SJSA1 (cell line): ENCODE results near the gene ZNF496. TPM values are rescaled to one million over a fixed set of nuclear protein-coding genes. Genes with fewer than 3 reads are reported as not detected.
"Not testable (repeated sequence)": the region's sequence is repeated elsewhere in the genome, so short reads cannot be mapped to it uniquely, and the experiment has no call there.

Experiments
- DNase-seq, 2 experiments: peaks; one replicate each; pipeline ENCODE4 v3.0.0-alpha.2; 2015 to 2020; ENCODE audit warnings: low spot score in 2 of 2, low read depth in 1 of 2
- H3K27ac ChIP-seq: fragments of 250-450 bp; sonication (Bioruptor Pico); 2 replicates; pipeline ENCODE4 v1.5.1; 2020; ENCODE audit warnings: mild to moderate bottlenecking, moderate library complexity
- H3K27me3 ChIP-seq: fragments of 250-450 bp; sonication (Bioruptor Pico); replicated peaks from 2 replicates; pipeline ENCODE4 v1.5.1; 2020; ENCODE audit warnings: mild to moderate bottlenecking, moderate library complexity
- H3K36me3 ChIP-seq: fragments of 250-450 bp; sonication (Bioruptor Pico); 2 replicates; pipeline ENCODE4 v1.5.1; 2020; ENCODE audit warnings: mild to moderate bottlenecking
- H3K4me1 ChIP-seq: fragments of 250-450 bp; sonication (Bioruptor Pico); replicated peaks from 2 replicates; pipeline ENCODE4 v1.6.1; 2021; ENCODE audit warnings: mild to moderate bottlenecking
- H3K4me3 ChIP-seq: fragments of 250-450 bp; sonication (Bioruptor Pico); 2 replicates; pipeline ENCODE4 v1.5.1; 2020; ENCODE audit warnings: mild to moderate bottlenecking
- H3K9me3 ChIP-seq: fragments of 250-450 bp; sonication (Bioruptor Pico); replicated peaks from 2 replicates; pipeline ENCODE4 v1.5.1; 2020; ENCODE audit warnings: mild to moderate bottlenecking
- total RNA-seq: library from RNA; depleted of rRNA; stranded (reverse); fragments of >200 nt; shearing (Covaris generic); gene quantifications from 2 replicates; pipeline ENCODE4 v1.2.3, GENCODE V29; 2014

The ZNF496 gene
- total RNA-seq, 1 experiment from 2014 or later: 23.8 TPM

DNA sequence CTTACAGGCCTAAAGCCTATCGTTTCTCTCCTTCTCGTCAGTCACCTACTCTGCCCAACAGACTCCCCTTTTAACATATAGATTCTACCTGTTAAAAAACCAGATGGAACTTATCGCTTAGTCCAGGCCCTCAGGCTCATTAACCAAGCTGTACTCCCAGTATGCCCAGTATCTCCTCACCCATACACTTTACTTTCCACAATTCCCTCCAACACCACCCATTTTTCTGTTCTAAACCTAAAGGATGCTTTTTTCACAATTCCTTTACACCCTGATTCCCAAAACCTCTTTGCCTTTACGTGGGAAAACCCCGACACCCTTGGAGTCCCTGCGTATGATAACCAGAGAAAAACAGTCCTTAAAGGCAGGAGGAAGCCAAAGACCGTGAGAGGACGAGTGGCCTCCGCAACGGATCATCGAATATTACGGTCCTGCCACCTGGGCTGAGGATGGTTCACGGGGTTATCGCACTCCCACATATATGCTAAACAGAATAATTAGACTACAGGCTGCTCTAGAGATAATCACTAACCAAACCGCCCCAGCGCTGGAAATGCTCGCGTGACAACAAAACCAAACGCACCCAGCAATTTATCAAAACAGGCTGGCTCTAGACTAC is 42.3 kb downstream of the ZNF496 start:
- H3K4me3 ChIP-seq, H3K36me3 ChIP-seq, H3K27me3 ChIP-seq, H3K27ac ChIP-seq, H3K4me1 ChIP-seq, H3K9me3 ChIP-seq: not testable (repeated sequence)
- peak in 1 of 2 experiments; percentile 7 for DNase-seq

GRCh38 chr1:247288341-247288740 is 43.3 kb downstream of the ZNF496 start:
- H3K36me3 ChIP-seq: no peaks in the 10 kb centered on the region
- peak in 1 of 2 experiments; percentile 20 for DNase-seq
- H3K27me3 ChIP-seq: no peaks in the 10 kb centered on the region
- no peaks in the 10 kb centered on the region for H3K4me1 ChIP-seq
- no peak overlapping the region for H3K27ac ChIP-seq
- no peak overlapping the region for H3K4me3 ChIP-seq
- H3K9me3 ChIP-seq: no peaks in the 10 kb centered on the region

DNA sequence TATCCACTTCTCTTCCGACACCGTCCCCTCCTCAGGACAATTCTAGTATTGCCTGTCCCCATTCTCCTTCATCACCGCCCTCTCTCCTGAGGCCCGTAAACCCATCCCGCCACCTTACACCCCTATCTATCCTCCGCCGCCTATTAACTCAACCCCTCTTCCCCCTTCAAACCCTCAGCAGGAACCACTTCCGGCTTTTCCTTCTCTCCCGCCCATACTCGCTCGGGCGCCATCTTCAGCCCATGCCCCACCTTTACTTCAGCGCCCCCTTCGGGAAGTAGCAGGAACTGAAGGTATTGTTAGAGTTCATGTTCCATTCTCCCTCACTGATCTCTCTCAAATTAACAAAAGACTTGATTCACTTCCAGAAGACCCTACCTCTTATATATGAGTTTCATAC is 44.2 kb downstream of the ZNF496 start:
- no peaks in the 10 kb centered on the region for H3K9me3 ChIP-seq
- no peak overlapping the region for H3K4me3 ChIP-seq
- peak in 1 of 2 experiments; percentile 29 for DNase-seq
- no peaks in the 10 kb centered on the region for H3K36me3 ChIP-seq
- H3K27me3 ChIP-seq: no peaks in the 10 kb centered on the region
- H3K4me1 ChIP-seq: no peaks in the 10 kb centered on the region
- H3K27ac ChIP-seq: no peak overlapping the region

DNA sequence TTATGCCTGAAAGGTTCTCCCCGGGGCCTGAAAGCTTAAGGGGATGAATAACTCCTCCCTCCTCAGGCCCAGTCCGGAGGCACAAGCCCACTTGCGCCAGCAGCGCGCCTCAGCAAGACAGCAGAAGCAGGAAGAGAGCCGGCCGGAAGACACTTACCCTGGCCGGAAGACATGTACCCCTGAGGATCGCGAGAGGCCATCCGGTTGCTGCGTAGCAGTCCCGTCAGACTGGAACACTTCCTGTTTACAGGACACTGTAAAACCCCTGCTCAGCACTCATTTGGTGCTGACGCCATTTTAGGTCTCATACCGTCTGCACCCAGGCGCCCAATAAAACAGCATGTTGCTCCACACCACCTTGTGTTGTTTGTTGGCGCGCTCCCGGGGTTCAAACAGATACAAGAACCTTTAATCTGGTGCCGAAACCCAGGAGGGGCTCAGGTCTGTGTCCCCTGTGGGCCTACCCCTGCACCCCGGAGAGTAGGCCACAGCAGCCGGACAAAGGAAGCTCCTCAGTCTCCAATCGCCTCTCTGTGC is 45.5 kb downstream of the ZNF496 start:
- no peak overlapping the region for H3K4me3 ChIP-seq
- H3K36me3 ChIP-seq: no peaks in the 10 kb centered on the region
- H3K9me3 ChIP-seq: no peaks in the 10 kb centered on the region
- no peaks in the 10 kb centered on the region for H3K27me3 ChIP-seq
- no peaks in the 10 kb centered on the region for H3K4me1 ChIP-seq
- no peak overlapping the region for H3K27ac ChIP-seq
- DNase-seq: peak in 1 of 2 experiments; percentile 36

GRCh38 chr1:247281001-247281574 is 50.6 kb downstream of the ZNF496 start:
- Histone ChIP-seq H3K4me3 (no peak overlapping the region), H3K4me1 (no peaks in the 10 kb centered on the region), H3K27ac (no peak overlapping the region), H3K36me3 (no peaks in the 10 kb centered on the region), H3K27me3 (no peaks in the 10 kb centered on the region), H3K9me3 (no peaks in the 10 kb centered on the region)
- DNase-seq: no peak

DNA sequence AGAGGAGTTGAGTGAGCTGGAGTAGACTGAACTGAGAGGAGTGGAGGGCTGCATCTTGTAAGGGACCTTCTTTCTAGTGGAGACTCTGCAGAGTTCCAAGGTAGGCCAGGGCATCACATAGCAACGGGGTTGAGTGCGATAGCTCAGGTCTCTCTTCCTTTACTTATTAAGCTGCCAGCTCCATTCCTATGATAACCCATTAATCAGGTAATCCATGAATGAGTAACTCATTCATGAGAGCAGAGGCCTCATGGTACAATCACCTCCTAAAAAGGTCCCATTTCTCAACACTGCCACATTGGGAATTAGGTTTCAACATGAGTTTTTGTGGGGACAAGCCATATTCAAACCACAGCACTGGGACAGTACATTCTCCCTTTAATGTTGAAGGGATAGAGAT is 54.5 kb downstream of the ZNF496 start:
- Histone ChIP-seq H3K4me1 (no peaks in the 10 kb centered on the region), H3K9me3 (no peaks in the 10 kb centered on the region), H3K27me3 (no peaks in the 10 kb centered on the region), H3K4me3 (no peak overlapping the region), H3K36me3 (no peaks in the 10 kb centered on the region), H3K27ac (no peak overlapping the region)
- no peak for DNase-seq

GRCh38 chr1:247274605-247275256 is 56.9 kb downstream of the ZNF496 start:
- H3K27ac ChIP-seq: no peak overlapping the region
- no peak for DNase-seq
- no peaks in the 10 kb centered on the region for H3K36me3 ChIP-seq
- H3K27me3 ChIP-seq: no peaks in the 10 kb centered on the region
- no peaks in the 10 kb centered on the region for H3K4me1 ChIP-seq
- H3K4me3 ChIP-seq: no peak overlapping the region
- no peaks in the 10 kb centered on the region; the same call in 1 of the 2 replicates for H3K9me3 ChIP-seq

- Histone ChIP-seq H3K27me3 (no peaks in the 10 kb centered on the region), H3K27ac (no peak overlapping the region), H3K9me3 (no peaks in the 10 kb centered on the region; the same call in 1 of the 2 replicates), H3K4me1 (no peaks in the 10 kb centered on the region), H3K4me3 (no peak overlapping the region), H3K36me3 (no peaks in the 10 kb centered on the region)
- no peak for DNase-seq
These were observed 58.7 kb downstream of the ZNF496 start for GRCh38 chr1:247273013-247273412.

DNA sequence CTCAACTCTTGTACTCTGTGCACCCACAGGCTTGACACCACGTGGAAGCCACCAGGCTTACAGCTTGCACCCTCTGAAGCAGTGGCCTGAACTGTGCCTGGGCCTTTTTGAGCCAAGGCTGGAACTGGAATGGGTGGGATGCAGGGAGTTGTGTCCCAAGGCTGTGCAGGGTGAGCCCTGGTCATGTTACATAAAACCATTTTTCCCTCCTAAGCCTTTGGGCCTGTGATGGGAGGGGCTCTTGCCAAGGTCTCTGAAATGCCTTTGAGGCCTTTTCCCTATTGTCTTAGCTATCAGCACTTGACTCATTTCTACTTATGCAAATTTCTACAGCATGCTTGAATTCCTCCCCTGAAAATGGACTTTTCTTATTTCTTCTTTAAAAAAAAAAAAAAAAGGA is 61.7 kb downstream of the ZNF496 start:
- Histone ChIP-seq H3K9me3 (no peaks in the 10 kb centered on the region; the same call in 1 of the 2 replicates), H3K27me3 (no peaks in the 10 kb centered on the region), H3K36me3 (no peaks in the 10 kb centered on the region), H3K4me1 (no peaks in the 10 kb centered on the region), H3K4me3 (no peak overlapping the region), H3K27ac (no peak overlapping the region)
- no peak for DNase-seq

DNA sequence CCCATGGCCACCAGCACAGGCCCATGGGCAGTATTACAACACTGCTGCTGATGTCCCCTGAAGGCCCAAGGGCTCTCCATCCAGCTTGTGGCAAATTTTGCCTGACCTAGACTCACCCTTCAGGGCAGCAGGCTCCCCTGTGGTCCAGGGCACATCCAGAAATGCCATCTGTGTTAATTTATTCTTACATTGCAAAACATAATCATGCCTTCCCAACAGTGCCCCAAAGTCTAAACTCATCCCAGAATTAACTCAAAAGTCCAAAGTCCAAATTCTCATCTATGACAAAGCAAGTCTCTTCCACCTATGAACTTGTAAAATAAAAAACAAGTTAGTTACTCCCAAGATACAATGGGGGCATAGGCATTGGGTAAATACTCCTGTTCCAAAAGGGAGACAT is 62.5 kb downstream of the ZNF496 start:
- H3K27me3 ChIP-seq: no peaks in the 10 kb centered on the region
- H3K4me3 ChIP-seq: no peak overlapping the region

GRCh38 chr1:247268390-247269045 is 63.1 kb downstream of the ZNF496 start:
- DNase-seq: no peak
- H3K4me3 ChIP-seq: no peak overlapping the region
- no peaks in the 10 kb centered on the region for H3K36me3 ChIP-seq
- H3K27me3 ChIP-seq: no peaks in the 10 kb centered on the region
- no peaks in the 10 kb centered on the region for H3K4me1 ChIP-seq
- H3K9me3 ChIP-seq: no peaks in the 10 kb centered on the region; the same call in 1 of the 2 replicates
- H3K27ac ChIP-seq: no peak overlapping the region

More for the DNA sequence above, 62.5 kb downstream of the ZNF496 start:
- Histone ChIP-seq H3K4me1 (no peaks in the 10 kb centered on the region), H3K9me3 (no peaks in the 10 kb centered on the region; the same call in 1 of the 2 replicates), H3K36me3 (no peaks in the 10 kb centered on the region), H3K27ac (no peak overlapping the region)
- DNase-seq: no peak

DNA sequence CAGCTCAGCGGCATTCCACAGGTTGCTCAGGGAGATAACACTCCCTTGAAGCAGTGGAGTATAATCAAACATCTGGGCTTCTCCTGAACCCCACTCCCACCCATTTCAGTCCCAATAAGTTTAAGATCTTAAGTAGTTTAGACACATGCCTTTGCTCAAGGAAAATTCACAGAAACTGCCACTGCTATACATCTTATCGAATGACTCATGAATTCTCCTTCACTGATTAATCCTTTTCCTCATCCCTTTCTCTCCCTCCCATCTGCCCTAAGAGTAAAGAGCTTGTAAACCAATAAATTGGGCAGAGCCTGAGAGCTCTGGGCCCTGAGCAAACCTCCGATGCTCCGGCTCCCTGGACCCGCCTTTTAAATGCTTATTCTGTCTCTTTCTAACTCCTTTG is 65.6 kb downstream of the ZNF496 start:
- no peak for DNase-seq
- no peak overlapping the region for H3K4me3 ChIP-seq
- H3K27ac ChIP-seq: no peak overlapping the region
- H3K27me3 ChIP-seq: no peaks in the 10 kb centered on the region
- H3K36me3 ChIP-seq: no peaks in the 10 kb centered on the region
- no peaks in the 10 kb centered on the region for H3K4me1 ChIP-seq
- no peaks in the 10 kb centered on the region for H3K9me3 ChIP-seq

DNA sequence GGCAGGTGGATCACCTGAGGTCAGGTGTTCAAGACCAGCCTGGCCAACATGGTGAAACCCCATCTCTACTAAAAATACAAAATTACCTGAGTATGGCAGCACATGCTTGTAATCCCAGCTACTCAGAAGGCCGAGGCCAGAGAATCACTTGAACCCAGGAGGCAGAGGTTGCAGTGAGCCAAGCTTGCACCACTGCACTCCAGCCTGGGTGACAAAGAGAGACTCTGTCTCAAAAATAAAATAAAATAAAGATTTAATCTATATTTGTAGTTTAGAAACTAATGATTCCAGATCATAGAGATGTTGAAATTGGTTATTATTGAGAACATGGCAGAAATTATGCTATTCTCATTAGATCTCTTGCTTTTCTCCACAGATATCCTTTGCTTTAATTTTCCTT is 75.9 kb downstream of the ZNF496 start, which contains the start of gene VN1R5:
VN1R5 (plus strand) TSS at position 301 of the 400 bp plus-strand sequence.
- not testable (repeated sequence) for H3K4me1 ChIP-seq, H3K27me3 ChIP-seq, DNase-seq, H3K36me3 ChIP-seq, H3K9me3 ChIP-seq, H3K4me3 ChIP-seq, H3K27ac ChIP-seq

DNA sequence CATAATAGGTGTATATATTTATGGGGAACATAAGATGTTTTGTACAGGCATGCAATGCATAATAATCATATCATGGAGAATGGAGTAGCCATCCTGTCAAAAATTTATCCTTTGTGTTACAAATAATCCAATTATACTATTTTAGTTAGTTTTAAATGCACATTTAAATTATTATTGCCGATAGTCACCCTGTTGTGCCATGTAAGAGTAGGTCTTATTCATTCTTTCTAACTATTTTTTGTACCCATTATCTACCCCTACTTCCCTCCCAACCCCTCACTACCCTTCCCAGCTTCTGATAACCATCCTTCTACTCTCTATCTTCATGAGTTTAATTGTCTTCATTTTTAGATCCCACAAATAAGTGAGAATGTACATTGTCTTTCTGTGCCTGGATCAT is 84.1 kb downstream of the ZNF496 start:
- Histone ChIP-seq H3K27ac (no peak overlapping the region), H3K4me1 (no peaks in the 10 kb centered on the region), H3K9me3 (peaks cover 4% of the 10 kb centered on the region; the same call in 1 of the 2 replicates), H3K27me3 (no peaks in the 10 kb centered on the region), H3K4me3 (no peak overlapping the region), H3K36me3 (no peaks in the 10 kb centered on the region)
- no peak for DNase-seq
